NCI-H187 treated with DMSO at 0.1 percent for 48 hours (cell line): ENCODE measurements around the gene CHST8.

Experiments
- DNase-seq: peaks from one replicate; lab custom pipeline; 2025; lab: John Stamatoyannopoulos, UW

CHST8 gene

DNA sequence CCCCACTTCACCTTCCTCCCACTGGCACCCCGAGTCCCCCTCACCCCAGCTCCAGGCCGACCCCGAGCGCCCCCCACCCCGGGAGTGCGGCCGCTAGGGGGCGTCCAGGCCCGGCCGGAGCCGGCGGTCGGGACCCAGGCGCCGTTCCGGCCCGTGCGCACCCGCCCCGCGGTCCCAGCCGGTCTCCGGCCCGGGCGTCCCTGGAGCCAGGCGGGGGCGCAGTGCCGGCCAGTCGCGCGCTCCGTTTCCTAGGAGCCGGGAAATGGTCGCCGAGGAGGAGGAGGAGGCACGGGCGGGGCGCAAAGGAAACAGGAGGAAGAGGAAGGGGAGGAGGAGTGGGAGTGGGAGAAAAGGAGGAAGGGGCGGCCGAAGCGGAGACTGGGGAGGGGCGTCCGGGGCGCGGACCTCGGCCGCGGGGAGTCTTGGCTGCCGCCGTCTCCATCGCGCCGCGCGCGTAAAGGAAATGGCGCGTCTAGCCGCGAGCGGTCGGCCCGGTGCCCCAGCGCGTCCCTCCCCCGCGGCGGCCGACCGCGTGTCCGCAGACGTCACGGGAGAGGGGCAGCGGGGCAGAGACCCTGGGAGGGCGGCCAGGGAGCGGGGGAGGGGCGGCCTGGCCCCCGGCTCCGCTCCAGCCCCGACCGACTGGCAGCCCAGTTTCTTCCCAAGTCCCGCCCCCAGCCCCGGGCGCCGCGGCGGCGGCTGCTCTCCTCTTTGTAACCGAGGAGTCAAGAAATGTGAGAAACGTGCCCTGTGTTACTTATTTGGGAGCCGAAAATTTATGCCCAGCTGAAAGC lies 173.8 kb downstream of the CHST8 start:
- no peak for DNase-seq

DNA sequence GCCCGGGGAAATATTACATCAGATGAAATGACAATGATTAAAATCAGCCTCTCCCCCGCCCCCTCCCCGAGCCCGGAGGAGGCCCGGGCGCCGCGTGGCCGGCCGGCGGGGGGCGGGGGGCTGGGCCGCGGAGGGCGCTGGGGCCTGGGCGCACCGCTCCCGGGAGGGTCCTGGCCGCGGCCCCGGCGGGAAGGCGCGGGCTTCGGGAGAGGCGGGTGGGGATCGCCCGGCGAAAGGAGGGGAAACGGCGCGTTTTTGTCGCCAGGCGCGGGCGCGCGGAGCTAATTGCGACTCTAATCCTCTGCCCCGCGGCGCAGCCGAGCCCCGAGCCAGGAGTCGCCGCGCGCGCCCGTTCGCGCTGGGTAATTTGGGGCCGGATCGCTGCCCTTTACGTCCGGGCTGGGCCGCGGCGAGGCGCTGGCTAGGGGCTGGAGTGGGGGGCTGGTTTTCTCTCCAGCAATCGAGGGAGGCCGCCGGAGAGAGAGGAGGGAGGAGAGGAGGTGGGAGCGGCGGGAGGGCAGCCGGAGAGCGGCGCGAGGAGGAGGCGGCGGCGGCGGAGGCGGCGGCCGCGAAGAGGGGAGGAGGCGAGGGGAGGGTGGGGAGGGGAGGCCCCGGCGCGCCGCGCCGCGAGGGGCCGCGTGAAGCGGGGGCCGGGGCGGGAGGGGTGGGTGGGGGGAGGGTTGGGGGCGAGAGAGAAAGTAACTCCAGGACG lies 174.6 kb downstream of the CHST8 start, which contains the start of gene KCTD15:
Gene KCTD15, plus strand, starts transcription at position 707 of the 712 bp plus-strand sequence. CDS start 3,585 bp downstream, outside the sequence.
- no peak for DNase-seq

DNA sequence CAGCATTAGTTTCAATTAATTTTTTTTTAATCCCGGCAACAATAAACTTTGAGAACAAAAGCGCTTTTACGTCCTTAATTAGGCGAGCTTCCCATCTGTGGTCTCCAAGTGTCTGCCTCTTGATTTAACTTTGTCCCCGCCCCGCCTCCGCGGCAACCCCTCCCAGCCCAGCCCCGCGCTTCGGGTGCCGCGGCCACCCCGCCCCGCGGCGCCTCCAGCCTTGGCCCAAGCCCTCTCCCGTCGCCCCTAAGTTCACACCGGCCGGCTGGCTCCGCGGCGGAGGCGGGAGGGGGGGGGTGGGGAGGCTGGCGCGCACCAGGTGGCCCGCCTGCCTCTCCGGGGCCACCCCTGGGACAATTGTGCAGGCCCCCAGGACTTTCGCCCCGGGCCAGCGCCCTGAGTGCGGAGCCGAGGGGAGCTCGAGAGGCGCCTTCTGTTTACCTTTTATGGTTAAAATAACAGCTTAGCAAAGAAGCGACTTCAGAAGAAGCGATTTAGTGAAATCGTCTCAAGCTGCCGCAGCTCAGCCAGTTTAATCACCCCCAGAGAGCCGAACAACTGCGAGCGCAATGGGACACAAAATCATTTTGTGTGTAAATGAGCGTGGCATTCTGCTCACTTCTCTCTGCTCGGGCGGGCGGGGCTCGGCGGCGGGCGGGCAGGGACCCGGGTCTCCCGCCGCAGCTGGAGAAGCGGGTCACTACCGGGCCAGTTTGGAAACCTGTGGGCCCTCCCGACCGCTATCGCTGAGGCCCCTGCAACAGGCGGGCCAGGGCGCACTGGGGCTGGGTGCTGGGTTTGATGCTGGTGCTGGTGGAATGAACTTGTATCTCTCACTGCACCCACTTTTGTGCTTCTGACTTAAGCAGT lies 176.3 kb downstream of the CHST8 start:
- no peak for DNase-seq

DNA sequence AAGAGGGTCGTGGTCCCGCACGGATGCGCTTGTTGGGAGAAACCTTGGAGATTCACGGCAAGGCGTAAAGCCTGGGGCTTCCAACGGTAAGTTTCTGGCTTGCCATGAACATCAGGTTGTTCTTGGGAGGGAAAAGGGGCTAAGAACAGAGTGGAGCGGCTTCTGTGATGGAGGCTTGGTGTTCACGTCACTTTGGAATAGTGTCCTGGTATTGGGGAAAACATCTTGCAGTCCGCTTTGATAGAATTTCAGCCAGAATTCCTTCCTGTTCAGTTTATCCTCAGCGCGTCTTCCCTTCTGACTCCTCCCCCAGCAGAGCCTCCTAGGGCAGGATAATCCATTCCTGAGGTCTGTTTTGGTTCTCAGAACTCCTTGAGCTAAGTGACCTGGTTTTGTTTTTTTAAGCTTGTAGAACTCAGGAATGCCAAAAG lies 176.9 kb downstream of the CHST8 start:
- no peak for DNase-seq

DNA sequence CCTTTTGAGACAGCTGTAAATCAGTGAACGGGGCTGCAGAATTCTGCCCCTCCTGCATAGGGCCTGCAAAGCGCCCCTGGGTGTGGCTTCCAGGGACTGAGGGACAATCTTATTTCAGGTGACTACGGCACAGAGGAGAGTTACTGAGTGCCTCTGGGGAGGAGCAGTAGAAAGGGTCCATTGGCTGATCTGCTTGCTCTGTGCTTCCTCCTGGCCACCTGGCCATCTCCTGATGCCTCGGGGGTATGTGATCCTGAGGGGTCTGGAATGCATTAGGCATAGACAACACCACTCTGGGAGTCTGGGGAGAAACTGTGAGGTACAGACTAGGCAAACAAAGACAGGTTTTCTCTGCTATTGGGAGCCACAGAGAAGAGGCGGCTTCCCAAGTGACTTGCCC lies 177.7 kb downstream of the CHST8 start:
- DNase-seq: no peak

GRCh38 chr19:33800012-33800680 lies 178.4 kb downstream of the CHST8 start:
- DNase-seq: no peak

DNA sequence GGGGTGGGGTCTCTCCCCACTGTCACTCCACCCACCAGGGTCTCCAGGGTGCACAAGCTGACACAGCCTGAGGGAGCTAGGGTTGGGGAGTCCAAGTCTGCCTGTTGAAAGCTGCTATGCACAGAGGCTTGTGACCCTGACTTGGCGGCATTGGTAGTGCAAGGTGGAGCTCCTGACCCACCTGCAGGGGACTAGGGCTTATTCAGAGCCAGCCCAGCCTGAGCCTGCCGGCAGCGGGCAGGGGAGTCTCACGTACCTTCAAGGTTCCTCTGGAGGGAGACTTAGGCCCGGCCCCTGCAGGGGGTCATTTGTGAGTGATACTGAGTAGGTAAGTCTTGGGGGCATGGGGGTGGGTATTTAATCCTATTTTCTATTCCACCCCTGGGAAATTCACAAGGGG lies 179.7 kb downstream of the CHST8 start:
- DNase-seq: no peak

- no peak for DNase-seq
Measured at GRCh38 chr19:33802001-33802400, 180.2 kb downstream of the CHST8 start.

DNA sequence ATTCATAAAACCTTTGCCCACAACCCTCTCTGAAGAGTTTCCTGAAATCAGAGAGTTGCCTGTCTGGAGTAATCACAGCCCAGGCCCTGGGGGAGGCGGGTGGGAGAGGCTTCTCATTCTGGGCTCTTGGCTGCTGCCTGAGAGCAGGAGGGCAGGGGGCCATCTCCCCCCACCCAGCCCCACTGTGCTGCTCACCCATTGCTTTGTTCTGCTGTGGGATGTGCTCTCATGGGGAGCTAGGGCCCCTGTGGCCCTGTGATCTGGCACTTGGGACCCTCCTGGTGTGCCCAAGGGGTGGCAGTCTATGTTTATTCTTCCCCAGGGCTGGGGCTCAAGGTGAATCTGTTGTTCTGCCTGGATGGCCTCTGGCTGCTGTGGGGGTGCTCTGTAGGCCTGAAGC lies 181.0 kb downstream of the CHST8 start:
- DNase-seq: no peak

DNA sequence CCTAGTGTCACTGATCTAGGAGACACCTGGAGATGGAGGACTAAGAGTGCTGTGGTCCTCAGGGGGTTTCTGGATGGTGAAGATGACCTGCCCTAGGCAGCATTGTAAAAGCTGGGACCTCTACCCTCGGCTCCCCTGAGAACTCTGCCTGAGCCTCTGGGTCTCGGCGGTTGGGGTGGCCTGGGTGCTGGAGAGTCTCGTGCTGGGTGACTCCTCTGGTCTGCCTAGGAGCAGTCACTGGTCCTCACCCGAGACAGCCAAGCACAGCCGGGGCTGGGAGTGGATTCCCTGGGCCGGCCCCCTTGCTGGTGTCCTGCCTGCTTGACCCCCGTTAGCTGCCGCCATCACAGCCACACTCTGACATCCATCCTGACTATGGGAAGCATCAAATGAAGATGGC lies 181.6 kb downstream of the CHST8 start:
- no peak for DNase-seq

DNA sequence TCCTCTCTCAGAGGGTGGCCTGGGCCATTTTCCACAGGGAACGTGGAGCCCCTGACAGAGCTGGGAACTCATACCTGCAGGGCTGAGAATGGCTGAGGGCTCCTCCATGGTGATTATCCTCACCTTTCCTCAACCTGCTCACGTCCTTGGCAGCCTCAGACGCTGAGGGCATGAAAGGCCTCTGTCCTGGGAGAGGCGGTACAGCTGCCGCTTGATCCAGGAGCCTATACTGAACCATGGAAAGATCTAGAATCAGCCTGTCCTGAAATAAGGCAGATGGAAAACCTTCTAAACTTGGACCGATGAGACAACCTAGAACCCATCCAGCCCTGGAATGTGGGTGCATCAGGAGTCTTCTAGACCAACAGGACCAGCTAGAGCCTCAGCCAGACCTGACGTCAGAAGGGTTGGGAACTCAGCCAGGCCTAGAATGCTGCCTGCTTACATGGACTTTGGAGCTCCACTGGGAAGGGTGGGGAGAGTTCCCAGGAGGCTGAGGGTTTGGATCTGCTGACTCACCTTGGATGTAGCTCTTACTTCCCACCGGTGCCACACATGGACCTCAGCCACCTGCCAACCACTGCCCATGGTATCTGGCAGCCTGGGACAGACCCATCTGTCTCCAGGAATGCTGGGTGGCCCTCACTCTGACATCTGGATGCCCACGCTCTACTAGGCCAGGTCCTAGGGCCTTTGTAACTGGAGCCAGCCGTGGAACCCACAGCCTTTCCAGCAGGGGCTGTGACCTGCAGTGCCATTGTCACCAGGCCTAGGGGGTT lies 182.5 kb downstream of the CHST8 start:
- no peak for DNase-seq

DNA sequence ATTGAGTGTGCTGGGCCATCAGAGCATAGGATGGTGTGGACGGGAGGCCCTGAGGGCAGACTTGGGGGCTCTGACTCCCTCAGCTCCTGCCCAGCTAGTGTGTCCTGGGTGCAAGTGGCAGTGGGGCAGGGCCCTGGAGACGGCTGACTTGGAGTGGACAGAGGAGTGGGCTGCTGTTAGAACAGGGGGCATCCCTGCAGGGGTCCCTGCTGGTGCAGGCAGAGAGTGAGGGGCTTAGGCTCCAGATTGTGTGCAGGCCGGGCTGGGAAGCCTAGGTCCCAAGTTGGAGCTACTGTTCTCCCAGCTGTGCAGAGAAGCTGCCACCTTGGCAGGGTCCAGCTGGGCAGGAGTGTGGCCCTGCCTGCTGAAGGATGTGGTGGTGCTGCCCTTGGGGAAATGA lies 183.6 kb downstream of the CHST8 start:
- no peak for DNase-seq

GRCh38 chr19:33805840-33806433 lies 184.2 kb downstream of the CHST8 start:
- DNase-seq: no peak

GRCh38 chr19:33806434-33806881 lies 184.7 kb downstream of the CHST8 start:
- no peak for DNase-seq

- no peak for DNase-seq
Measured at GRCh38 chr19:33808399-33808798, 186.6 kb downstream of the CHST8 start.

DNA sequence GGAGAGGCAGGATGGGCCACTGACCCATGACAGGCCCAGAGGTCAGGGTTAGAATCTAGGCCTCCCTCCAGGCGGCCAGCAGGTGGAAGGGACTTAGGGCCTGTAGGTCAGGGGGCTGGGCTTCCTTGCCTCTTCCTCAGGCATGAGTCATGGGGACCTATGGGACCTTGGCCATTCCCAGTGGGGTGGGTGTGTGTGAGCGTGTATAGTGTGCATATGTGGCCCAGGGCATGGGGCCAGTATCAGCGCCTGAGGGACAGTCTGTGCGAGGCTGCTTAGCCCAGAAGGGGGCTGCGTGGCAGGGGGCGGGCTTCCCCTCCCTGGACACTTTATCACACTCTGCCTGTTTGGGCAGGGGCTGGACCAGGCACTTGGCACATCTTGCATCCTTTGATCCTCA lies 188.2 kb downstream of the CHST8 start:
- no peak for DNase-seq

DNA sequence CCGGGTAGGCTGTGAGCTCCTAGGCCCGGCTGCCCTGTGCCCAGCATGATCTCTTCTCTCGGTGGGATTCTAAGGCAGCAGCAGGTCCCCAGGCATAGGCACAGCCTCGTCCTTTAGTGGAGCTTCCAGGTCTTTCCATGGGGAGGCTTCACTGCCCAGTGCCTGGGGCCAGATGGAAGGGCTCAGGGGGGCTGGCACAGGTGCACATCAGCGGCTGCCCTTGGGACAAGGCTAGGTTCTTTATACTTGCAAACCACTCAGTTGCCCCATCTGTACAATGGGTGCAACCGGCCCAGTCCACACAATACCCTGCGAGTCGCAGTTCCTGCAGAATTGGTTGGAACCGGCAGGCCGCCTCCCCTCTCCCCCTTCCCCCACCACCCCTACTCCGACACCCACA lies 189.1 kb downstream of the CHST8 start:
- DNase-seq: no peak

- DNase-seq: no peak
Measured at GRCh38 chr19:33811246-33811645, 189.5 kb downstream of the CHST8 start.

DNA sequence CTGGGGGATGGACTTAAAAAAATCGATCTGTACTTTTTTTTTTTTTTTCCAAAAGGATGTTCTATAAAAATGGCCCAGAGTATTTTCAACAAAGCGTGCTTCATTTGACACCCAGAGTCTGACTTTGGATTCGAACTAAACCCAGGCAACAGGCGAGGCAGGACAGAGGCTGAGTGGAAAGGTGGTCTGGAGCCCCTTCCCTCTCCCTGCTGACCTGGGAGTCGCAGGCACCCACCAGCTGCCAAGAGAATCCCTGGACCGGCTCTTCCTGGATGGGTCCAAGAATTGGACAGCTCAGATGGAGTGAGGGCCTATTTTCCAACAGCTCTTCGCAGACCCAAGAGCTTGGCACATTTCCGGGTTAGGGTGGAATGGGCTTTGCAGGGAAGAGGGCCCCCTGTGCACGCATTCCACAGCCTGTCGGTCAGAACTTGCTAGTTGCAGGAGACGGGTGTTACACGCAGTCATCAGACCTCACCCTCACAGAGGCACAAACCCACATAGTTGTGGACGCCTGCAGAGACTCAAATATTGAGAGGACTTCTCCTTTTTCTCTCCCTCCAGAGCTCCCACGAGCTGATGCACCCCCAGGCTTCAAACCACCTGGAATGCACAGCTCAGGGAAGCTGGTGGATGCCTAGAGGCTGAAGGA lies 190.1 kb downstream of the CHST8 start:
- DNase-seq: no peak
